IPS-NIHi11 (cell line): Measurements from ENCODE around the gene ZNF532.

Source experiments
- DNase-seq: peaks from one replicate; pipeline ENCODE4 v3.0.0; 2012; ENCODE audit warnings: mixed read lengths, low spot score

Gene ZNF532

GRCh38 chr18:58941426-58942099 lies 76.9 kb downstream of the ZNF532 start:
- no peak for DNase-seq

- DNase-seq = no peak
Measured at GRCh38 chr18:58943896-58944295, 79.2 kb downstream of the ZNF532 start.

GRCh38 chr18:58947136-58947732 lies 82.6 kb downstream of the ZNF532 start:
- DNase-seq = no peak

GRCh38 chr18:58949031-58949430 lies 84.4 kb downstream of the ZNF532 start:
- no peak for DNase-seq

- DNase-seq = no peak
Measured at GRCh38 chr18:58951986-58952702, 87.5 kb downstream of the ZNF532 start.

- DNase-seq = no peak
Measured at GRCh38 chr18:58952858-58953257, 88.2 kb downstream of the ZNF532 start.

- no peak for DNase-seq
Measured at GRCh38 chr18:58953627-58954026, 89.0 kb downstream of the ZNF532 start.

GRCh38 chr18:58955001-58955400 lies 90.3 kb downstream of the ZNF532 start:
- DNase-seq = no peak

- DNase-seq = no peak
Measured at GRCh38 chr18:58955738-58956137, 91.1 kb downstream of the ZNF532 start.

GRCh38 chr18:58958628-58959027 lies 94.0 kb downstream of the ZNF532 start:
- no peak for DNase-seq

GRCh38 chr18:58960508-58960907 lies 95.8 kb downstream of the ZNF532 start:
- no peak for DNase-seq

- DNase-seq = no peak
Measured at GRCh38 chr18:58960946-58961722, 96.5 kb downstream of the ZNF532 start.

GRCh38 chr18:58962336-58962735 lies 97.7 kb downstream of the ZNF532 start:
- DNase-seq = peak; percentile 41

GRCh38 chr18:58965291-58966004 lies 100.8 kb downstream of the ZNF532 start:
- no peak for DNase-seq

- DNase-seq = no peak
Measured at GRCh38 chr18:58966005-58966677, 101.5 kb downstream of the ZNF532 start.

- no peak for DNase-seq
Measured at GRCh38 chr18:58966704-58967103, 102.0 kb downstream of the ZNF532 start.

GRCh38 chr18:58967751-58968254 lies 103.1 kb downstream of the ZNF532 start:
- no peak for DNase-seq

- no peak for DNase-seq
Measured at GRCh38 chr18:58970943-58971790, 106.5 kb downstream of the ZNF532 start.

GRCh38 chr18:58975296-58975695 lies 110.6 kb downstream of the ZNF532 start:
- no peak for DNase-seq

GRCh38 chr18:58975781-58976180 lies 111.1 kb downstream of the ZNF532 start:
- DNase-seq = no peak
